ENCODE measurements around the gene LRMDA.

Gene LRMDA

GRCh38 chr10:75733135-75733890 is 301.9 kb downstream of the LRMDA start:
- Histone ChIP-seq H3K9ac (ENCODE audit: low read depth, low read length, poor library complexity, severe bottlenecking) (no peak overlapping the region), H3K9me2 (replicated peaks; ENCODE audit: low read depth, low read length) (no peaks in the 10 kb centered on the region), H3F3A (ENCODE audit: low read depth) (no peaks in the 10 kb centered on the region), H3K4me3 (ENCODE audit: low read length, poor library complexity, severe bottlenecking) (no peak overlapping the region), H3K9me3 (ENCODE audit: insufficient read depth, low read depth, low read length) (no peaks in the 10 kb centered on the region), H3K4me1 (ENCODE audit: insufficient read depth, low read length, poor library complexity, severe bottlenecking) (peaks cover 29% of the 10 kb centered on the region), H3K36me3 (ENCODE audit: insufficient read depth, low read length) (no peaks in the 10 kb centered on the region), H3K27me3 (ENCODE audit: insufficient read depth, low read length, poor library complexity, severe bottlenecking) (no peaks in the 10 kb centered on the region), H4K20me1 (ENCODE audit: insufficient read depth, low read length, poor library complexity, severe bottlenecking) (no peaks in the 10 kb centered on the region), H3K79me2 (ENCODE audit: insufficient read depth, low read length) (no peaks in the 10 kb centered on the region), H2AFZ (ENCODE audit: low read length) (no peak overlapping the region), H3K4me2 (ENCODE audit: low read depth, low read length, poor library complexity, severe bottlenecking) (no peak overlapping the region)
- TF ChIP-seq EZH2phosphoT487 (IDR thresholded peaks at IDR 0.05; ENCODE audit: borderline replicate concordance), result no peak
- no peak for TF ChIP-seq CTCF (conservative IDR thresholded peaks at IDR 0.05; ENCODE audit: low read length)

- H3K4me2 ChIP-seq (ENCODE audit: low read depth, low read length, poor library complexity, severe bottlenecking), result no peak overlapping the region
- H3K27me3 ChIP-seq (ENCODE audit: insufficient read depth, low read length, poor library complexity, severe bottlenecking), result no peaks in the 10 kb centered on the region
- no peaks in the 10 kb centered on the region for H3K79me2 ChIP-seq (ENCODE audit: insufficient read depth, low read length)
- H3K9me3 ChIP-seq (ENCODE audit: insufficient read depth, low read depth, low read length), result no peaks in the 10 kb centered on the region
- no peaks in the 10 kb centered on the region for H3K36me3 ChIP-seq (ENCODE audit: insufficient read depth, low read length)
- TF ChIP-seq EZH2phosphoT487 (IDR thresholded peaks at IDR 0.05; ENCODE audit: borderline replicate concordance) (no peak), CTCF (conservative IDR thresholded peaks at IDR 0.05; ENCODE audit: low read length) (no peak)
- H3K4me1 ChIP-seq (ENCODE audit: insufficient read depth, low read length, poor library complexity, severe bottlenecking), result peaks cover 52% of the 10 kb centered on the region
- H3K4me3 ChIP-seq (ENCODE audit: low read length, poor library complexity, severe bottlenecking), result no peak overlapping the region
- H3F3A ChIP-seq (ENCODE audit: low read depth), result peaks cover 13% of the 10 kb centered on the region; the same call in 1 of the 2 replicates
- no peaks in the 10 kb centered on the region for H3K9me2 ChIP-seq (replicated peaks; ENCODE audit: low read depth, low read length)
- no peaks in the 10 kb centered on the region for H4K20me1 ChIP-seq (ENCODE audit: insufficient read depth, low read length, poor library complexity, severe bottlenecking)
- H3K9ac ChIP-seq (ENCODE audit: low read depth, low read length, poor library complexity, severe bottlenecking), result no peak overlapping the region
- H2AFZ ChIP-seq (ENCODE audit: low read length), result no peak overlapping the region
Observed at GRCh38 chr10:75736151-75736640, 304.8 kb downstream of the LRMDA start.

GRCh38 chr10:75736889-75737579 is 305.6 kb downstream of the LRMDA start:
- Histone ChIP-seq H3K79me2 (ENCODE audit: insufficient read depth, low read length) (no peaks in the 10 kb centered on the region), H3K9ac (ENCODE audit: low read depth, low read length, poor library complexity, severe bottlenecking) (no peak overlapping the region), H4K20me1 (ENCODE audit: insufficient read depth, low read length, poor library complexity, severe bottlenecking) (no peaks in the 10 kb centered on the region), H2AFZ (ENCODE audit: low read length) (peak overlapping the region; percentile 24; the same call in 1 of the 2 replicates), H3K4me2 (ENCODE audit: low read depth, low read length, poor library complexity, severe bottlenecking) (no peak overlapping the region), H3K36me3 (ENCODE audit: insufficient read depth, low read length) (no peaks in the 10 kb centered on the region), H3K4me1 (ENCODE audit: insufficient read depth, low read length, poor library complexity, severe bottlenecking) (peaks cover 60% of the 10 kb centered on the region), H3K27me3 (ENCODE audit: insufficient read depth, low read length, poor library complexity, severe bottlenecking) (no peaks in the 10 kb centered on the region), H3K9me3 (ENCODE audit: insufficient read depth, low read depth, low read length) (no peaks in the 10 kb centered on the region), H3K9me2 (replicated peaks; ENCODE audit: low read depth, low read length) (no peaks in the 10 kb centered on the region), H3K4me3 (ENCODE audit: low read length, poor library complexity, severe bottlenecking) (no peak overlapping the region), H3F3A (ENCODE audit: low read depth) (peaks cover 18% of the 10 kb centered on the region; the same call in 1 of the 2 replicates)
- TF ChIP-seq CTCF (conservative IDR thresholded peaks at IDR 0.05; ENCODE audit: low read length) (no peak), EZH2phosphoT487 (IDR thresholded peaks at IDR 0.05; ENCODE audit: borderline replicate concordance) (no peak)

Measured in Loucy (cell line).